Cardiac muscle cell (in vitro differentiated cells and primary cell): ENCODE results near the gene ZFAND2B. TPM values are rescaled to one million over a fixed set of nuclear protein-coding genes. Genes with fewer than 3 reads are reported as not detected.

Experiments
- DNase-seq, 2 donors: peaks; one replicate each; pipeline versions ENCODE4 v3.0.0 to v3.0.0-alpha.2; 2010 to 2017; ENCODE audit warnings: low read depth in 1 of 2, low spot score in 1 of 2
- H3K27ac ChIP-seq: fragments of 200-600 bp; sonication (generic); 2 replicates; pipeline ENCODE4 v1.5.1; 2016
- H3K27me3 ChIP-seq: fragments of 200-600 bp; sonication (generic); 2 replicates; pipeline ENCODE4 v1.6.0; 2016; ENCODE audit warnings: control low read depth
- H3K36me3 ChIP-seq: fragments of 200-600 bp; sonication (generic); 2 replicates; pipeline ENCODE4 v1.5.1; 2016; ENCODE audit warnings: control low read depth
- H3K4me1 ChIP-seq: fragments of 200-600 bp; sonication (generic); 2 replicates; pipeline ENCODE4 v1.8.1; 2017; ENCODE audit warnings: low read depth, mild to moderate bottlenecking, mixed run types
- H3K4me3 ChIP-seq: fragments of 200-600 bp; sonication (generic); 2 replicates; pipeline ENCODE4 v1.5.1; 2016; ENCODE audit warnings: mild to moderate bottlenecking
- H3K9me3 ChIP-seq: fragments of 200-600 bp; sonication (generic); 2 replicates; pipeline ENCODE4 v1.5.1; 2017; ENCODE audit warnings: low read depth, mild to moderate bottlenecking, control low read depth
- CTCF ChIP-seq: IDR thresholded peaks from 2 replicates; pipeline ENCODE4 v1.5.1; 2012; ENCODE audit warnings: low read depth, mild to moderate bottlenecking, low read length
- polyA plus RNA-seq: library from polyadenylated mRNA; unstranded; fragments of >200 nt; fragmentation: Nextera tagmentation; extraction: Ambion mirVana; gene quantifications from 2 replicates; pipeline ENCODE4 v1.2.1, GENCODE V29; 2016
- total RNA-seq: library from RNA; depleted of rRNA; stranded (reverse); fragments of >200 nt; gene quantifications from 2 replicates; pipeline ENCODE4 v1.2.3, GENCODE V29; 2016

ZFAND2B gene
- total and polyA plus RNA-seq, 2 experiments from 2014 or later = 35.4 to 54.8 TPM

GRCh38 chr2:219160186-219161017 is 46.2 kb upstream of the ZFAND2B start, which contains the start of gene NHEJ1:
Gene NHEJ1, minus strand, starts transcription at chr2:219160815. Its CDS starts 2,453 bp downstream, at chr2:219158362.
- peaks cover 5% of the 10 kb centered on the region for H3K27me3 ChIP-seq
- TF ChIP-seq CTCF = peak; percentile 96
- peak within 1 kb of the TSS; percentile 54 for H3K4me3 ChIP-seq
- peak within 1 kb of the TSS; percentile 87 for H3K27ac ChIP-seq
- peaks cover 4% of the 10 kb centered on the region for H3K4me1 ChIP-seq
- peak; percentile 92 to 96 for DNase-seq
- H3K9me3 ChIP-seq = no peaks in the 10 kb centered on the region
- peaks cover 3% of the 10 kb centered on the region for H3K36me3 ChIP-seq

- H3K27me3 ChIP-seq = peaks cover 5% of the 10 kb centered on the region
- H3K27ac ChIP-seq = no peak overlapping the region
Observed at GRCh38 chr2:219161097-219161496, 45.5 kb upstream of the ZFAND2B start.

GRCh38 chr2:219163156-219163555 is 43.4 kb upstream of the ZFAND2B start:
- DNase-seq = no peak
- H3K9me3 ChIP-seq = no peaks in the 10 kb centered on the region
- H3K27ac ChIP-seq = no peak overlapping the region
- TF ChIP-seq CTCF = no peak
- H3K36me3 ChIP-seq = no peaks in the 10 kb centered on the region
- H3K27me3 ChIP-seq = peaks cover 5% of the 10 kb centered on the region
- H3K4me1 ChIP-seq = peaks cover 4% of the 10 kb centered on the region
- H3K4me3 ChIP-seq = no peak overlapping the region

More at GRCh38 chr2:219161097-219161496, 45.5 kb upstream of the ZFAND2B start:
- DNase-seq = no peak
- TF ChIP-seq CTCF = no peak
- Histone ChIP-seq H3K9me3 (no peaks in the 10 kb centered on the region), H3K4me3 (no peak overlapping the region), H3K36me3 (peaks cover 3% of the 10 kb centered on the region), H3K4me1 (peaks cover 4% of the 10 kb centered on the region)

GRCh38 chr2:219165058-219165911 is 41.3 kb upstream of the ZFAND2B start:
- Histone ChIP-seq H3K9me3 (no peaks in the 10 kb centered on the region), H3K27ac (no peak overlapping the region), H3K36me3 (no peaks in the 10 kb centered on the region), H3K4me3 (no peak overlapping the region), H3K27me3 (peaks cover 5% of the 10 kb centered on the region), H3K4me1 (no peaks in the 10 kb centered on the region)
- DNase-seq = no peak
- no peak for TF ChIP-seq CTCF

GRCh38 chr2:219167997-219168396 is 38.6 kb upstream of the ZFAND2B start:
- H3K9me3 ChIP-seq = no peaks in the 10 kb centered on the region
- H3K4me3 ChIP-seq = no peak overlapping the region
- H3K36me3 ChIP-seq = no peaks in the 10 kb centered on the region
- peaks cover 5% of the 10 kb centered on the region for H3K27me3 ChIP-seq
- no peak overlapping the region for H3K27ac ChIP-seq
- no peak for TF ChIP-seq CTCF
- H3K4me1 ChIP-seq = no peaks in the 10 kb centered on the region
- no peak for DNase-seq
